ENCODE results near the gene EFCAB7. TPM values are rescaled to one million over a fixed set of nuclear protein-coding genes. Genes with fewer than 3 reads are reported as not detected.

The EFCAB7 gene
- total and polyA plus RNA-seq, 2 of the 8 experiments (the other 6 are each of a cell fraction or from before 2014, with no cell fraction given) = 1.1 to 3.1 TPM

GRCh38 chr1:63547621-63548294 lies 24.4 kb downstream of the EFCAB7 start (continued):
- TF ChIP-seq SIX5 (IDR thresholded peaks at IDR 0.05; ENCODE audit: low read depth, low read length) = no peak

Measured in H1 (cell line).